B cell (primary cell): Measurements from ENCODE around the gene GSTM3. TPM values are rescaled to one million over a fixed set of nuclear protein-coding genes. Genes with fewer than 3 reads are reported as not detected.

Experiments used
- ATAC-seq: fragments of 200-7000 bp; cut with Tn5 transposase; one replicate; pipeline ENCODE4 v1.10.0; 2021; ENCODE audit warnings: low read depth, mild to moderate bottlenecking, moderate number of reproducible peaks, moderate library complexity
- CTCF ChIA-PET: fragments of 350-600 bp; sonication (Branson Sonifier 250); formaldehyde crosslinking; loops from one replicate; lab custom pipeline; 2021; ENCODE audit warnings: antibody characterized with exemption, inconsistent platforms; lab: Charles Lee
- POLR2A ChIA-PET: fragments of 350-600 bp; sonication (Branson Sonifier 250); formaldehyde crosslinking; loops from one replicate; lab custom pipeline; 2021; ENCODE audit warnings: antibody characterized with exemption; lab: Charles Lee
- DNase-seq: peaks from one replicate; pipeline ENCODE4 v3.0.0; 2013
- H2AFZ ChIP-seq: 2 replicates; pipeline ENCODE4 v1.6.1; 2012; ENCODE audit warnings: mild to moderate bottlenecking, low read depth, low read length; ENCODE audit not compliant: insufficient read depth, poor library complexity, severe bottlenecking
- H3K27ac ChIP-seq, 2 donors: 1 replicate in 1 of 2; 2 replicates in 1 of 2; pipeline ENCODE4 v1.5.1; 2012 to 2013; ENCODE audit warnings: low read length in 2 of 2, mild to moderate bottlenecking in 2 of 2, moderate library complexity in 1 of 2
- H3K27me3 ChIP-seq, 4 experiments: fragments of 200-600 bp in 1 of 4; sonication (generic) in 1 of 4; replicated peaks in 1 of 4; 1 replicate in 2 of 4; 2 replicates in 2 of 4; pipeline versions ENCODE4 v1.6.1 to v1.7.0; 2013 to 2016; ENCODE audit warnings: low read length in 3 of 4, mild to moderate bottlenecking in 2 of 4, mixed read lengths in 1 of 4, moderate library complexity in 1 of 4; ENCODE audit not compliant: insufficient read depth in 4 of 4, control insufficient read depth in 3 of 4; ENCODE audit errors: control extremely low read depth in 1 of 4
- H3K36me3 ChIP-seq, 2 experiments: replicated peaks in 1 of 2; 1 replicate in 1 of 2; 2 replicates in 1 of 2; pipeline versions ENCODE4 v1.6.1 to v1.7.1; 2013; ENCODE audit warnings: low read length in 1 of 2; ENCODE audit not compliant: insufficient read depth in 2 of 2, control insufficient read depth in 1 of 2; ENCODE audit errors: control extremely low read depth in 1 of 2, extremely low read depth in 1 of 2
- H3K4me1 ChIP-seq, 2 donors: fragments of 200-600 bp in 1 of 2; sonication (generic) in 1 of 2; 1 replicate in 1 of 2; 2 replicates in 1 of 2; pipeline versions ENCODE4 v1.5.1 to v1.6.1; 2013 to 2017; ENCODE audit warnings: low read length in 2 of 2; ENCODE audit not compliant: control insufficient read depth in 2 of 2, insufficient read depth in 2 of 2
- H3K4me2 ChIP-seq: replicated peaks from 2 replicates; pipeline ENCODE3; 2012; ENCODE audit warnings: mild to moderate bottlenecking, low read depth, low read length; ENCODE audit not compliant: poor library complexity, severe bottlenecking
- H3K4me3 ChIP-seq, 5 experiments: fragments of 200-600 bp in 1 of 5; sonication (generic) in 1 of 5; 1 replicate in 3 of 5; 2 replicates in 2 of 5; pipeline versions ENCODE4 v1.5.1 to v1.7.0; 2011 to 2016; ENCODE audit warnings: low read length in 4 of 5, mild to moderate bottlenecking in 4 of 5, low read depth in 2 of 5, control low read depth in 1 of 5, moderate library complexity in 1 of 5; ENCODE audit not compliant: insufficient read depth in 1 of 5; ENCODE audit errors: control extremely low read depth in 1 of 5, extremely low read depth in 1 of 5
- H3K79me2 ChIP-seq: fragments of 200-600 bp; sonication (generic); one replicate; pipeline ENCODE4 v1.6.0; 2016; ENCODE audit warnings: low read length; ENCODE audit not compliant: control insufficient read depth, insufficient read depth
- H3K9ac ChIP-seq: fragments of 200-600 bp; sonication (generic); 2 replicates; pipeline ENCODE4 v1.6.1; 2017; ENCODE audit warnings: mild to moderate bottlenecking, low read length, moderate library complexity
- H3K9me3 ChIP-seq, 3 donors: one replicate each; pipeline versions ENCODE4 v1.6.1 to v1.7.1; 2013; ENCODE audit warnings: low read length in 2 of 3; ENCODE audit not compliant: control insufficient read depth in 2 of 3, insufficient read depth in 1 of 3; ENCODE audit errors: control extremely low read depth in 1 of 3
- H4K20me1 ChIP-seq: 2 replicates; pipeline ENCODE4 v1.6.0; 2012; ENCODE audit warnings: mild to moderate bottlenecking, low read length; ENCODE audit not compliant: insufficient read depth, control insufficient read depth, poor library complexity, severe bottlenecking
- H3K27ac Mint-ChIP-seq: one replicate; pipeline ENCODE4 v1.8.0; 2021; ENCODE audit warnings: mixed read lengths
- H3K27me3 Mint-ChIP-seq: one replicate; pipeline ENCODE4 v1.8.0; 2021; ENCODE audit warnings: mixed read lengths
- H3K4me1 Mint-ChIP-seq: one replicate; pipeline ENCODE4 v1.8.0; 2021; ENCODE audit warnings: mixed read lengths
- H3K4me3 Mint-ChIP-seq: one replicate; pipeline ENCODE4 v1.8.0; 2021; ENCODE audit warnings: mixed read lengths
- H3K9me3 Mint-ChIP-seq: one replicate; pipeline ENCODE4 v1.8.0; 2022; ENCODE audit warnings: mixed read lengths; ENCODE audit not compliant: insufficient read depth
- EZH2 ChIP-seq: IDR thresholded peaks from 2 replicates; pipeline ENCODE4 v1.6.1; 2012; ENCODE audit warnings: borderline replicate concordance, low read depth, mild to moderate bottlenecking, moderate library complexity, low read length; ENCODE audit not compliant: insufficient read depth, poor library complexity, severe bottlenecking
- WGBS: methylation state at CpG from one replicate; pipeline ENCODE4 v1.1.5; 2013; ENCODE audit warnings: missing lambda C conversion rate; ENCODE audit not compliant: insufficient coverage; 5-methylcytosine and 5-hydroxymethylcytosine counted together
- intact Hi-C: fragments of 100-400 bp; cut with micrococcal nuclease; formaldehyde crosslinking; loops from one replicate; pipeline ENCODE4 v1.10.0; 2022
- polyA plus RNA-seq: library from polyadenylated mRNA; depleted of rRNA; stranded (reverse); fragments of >200 nt; gene quantifications from 2 replicates; pipeline ENCODE4 v1.2.3, GENCODE V29; 2012
- total RNA-seq, 2 donors: library from RNA; stranded (reverse); fragments of 120-200 nt in 1 of 2; gene quantifications; 1 replicate in 1 of 2; 2 replicates in 1 of 2; pipeline versions ENCODE4 v1.2.3 to v1.2.4, GENCODE V29; 2013 to 2022
- TF ChIP-seq, protein P1 (sequence below): fragments of 200-600 bp; IDR thresholded peaks from one replicate; pipeline ENCODE4 v1.8.0; 2022; ENCODE audit warnings: antibody characterized with exemption, mild to moderate bottlenecking

Gene GSTM3
- total and polyA plus RNA-seq, 2 donors (not counting 1 experiment from before 2014, with no cell fraction given), result 1.9 to 2.8 TPM

DNA sequence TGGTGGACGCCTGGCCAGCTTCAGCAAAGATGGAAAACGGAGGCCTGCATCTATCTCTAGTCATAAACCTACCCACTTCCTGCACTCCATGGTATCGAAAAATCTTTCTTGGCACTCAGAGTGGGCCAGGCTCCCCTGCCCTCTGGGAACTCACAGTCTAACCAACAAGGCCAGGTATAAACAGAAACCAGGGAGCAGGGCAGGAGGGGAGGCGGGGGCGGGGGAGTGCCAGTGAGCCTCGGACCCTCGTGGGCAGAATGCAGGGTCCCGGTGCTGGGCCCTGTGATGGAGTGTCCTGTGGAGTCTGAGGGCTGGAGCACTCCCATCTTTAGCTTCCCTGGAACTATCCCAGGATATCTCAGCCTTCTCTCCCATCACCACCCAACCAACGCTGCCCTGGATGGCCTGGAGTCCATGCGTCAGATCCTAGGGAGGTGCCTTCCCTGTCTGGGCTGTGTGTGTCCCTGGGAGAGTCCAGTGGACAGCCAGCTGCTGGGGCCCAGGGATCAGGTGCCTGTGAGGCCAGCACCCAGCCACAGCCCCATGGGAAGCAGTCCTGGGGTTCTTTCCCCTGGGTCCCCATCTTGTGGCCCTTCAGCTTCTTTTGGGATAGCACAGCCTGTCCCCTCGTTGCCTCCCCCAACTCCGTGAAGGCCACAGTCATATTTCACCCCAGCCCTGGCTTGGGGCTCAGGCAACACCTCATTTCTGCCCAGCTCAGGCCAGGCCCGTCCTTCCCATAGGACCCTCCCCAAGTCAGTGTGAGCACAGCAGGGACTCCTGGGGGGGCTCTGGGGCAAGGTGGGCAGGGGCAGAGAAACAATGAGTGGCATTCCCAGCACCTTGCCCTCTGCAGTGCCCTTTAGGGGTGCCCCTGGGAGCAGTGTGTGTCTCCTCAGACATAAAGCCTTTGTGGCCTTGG lies 24.0 kb upstream of the GSTM3 start:
- Mint-ChIP-seq H3K4me1 (no peaks in the 10 kb centered on the region), H3K27me3 (no peaks in the 10 kb centered on the region), H3K27ac (no peak overlapping the region), H3K4me3 (no peak overlapping the region), H3K9me3 (no peaks in the 10 kb centered on the region)
- ChIA-PET POLR2A (no interaction called here), CTCF (interaction anchor here (0.6 to 1.5 kb wide), 5 partner anchors 9 to 220 kb away, joined by 3 to 4 read pairs (median 3); partner anchors contain the start of gene AHCYL1)
- H3K36me3 ChIP-seq, result no peaks in the 10 kb centered on the region
- no peaks in the 10 kb centered on the region for H3K9me3 ChIP-seq
- DNase-seq (no peak), ATAC-seq (no peak)
- no peak overlapping the region for H3K27ac ChIP-seq
- H3K79me2 ChIP-seq, result no peaks in the 10 kb centered on the region
- no peaks in the 10 kb centered on the region for H4K20me1 ChIP-seq
- H3K9ac ChIP-seq, result no peak overlapping the region
- TF ChIP-seq, protein P1, sequence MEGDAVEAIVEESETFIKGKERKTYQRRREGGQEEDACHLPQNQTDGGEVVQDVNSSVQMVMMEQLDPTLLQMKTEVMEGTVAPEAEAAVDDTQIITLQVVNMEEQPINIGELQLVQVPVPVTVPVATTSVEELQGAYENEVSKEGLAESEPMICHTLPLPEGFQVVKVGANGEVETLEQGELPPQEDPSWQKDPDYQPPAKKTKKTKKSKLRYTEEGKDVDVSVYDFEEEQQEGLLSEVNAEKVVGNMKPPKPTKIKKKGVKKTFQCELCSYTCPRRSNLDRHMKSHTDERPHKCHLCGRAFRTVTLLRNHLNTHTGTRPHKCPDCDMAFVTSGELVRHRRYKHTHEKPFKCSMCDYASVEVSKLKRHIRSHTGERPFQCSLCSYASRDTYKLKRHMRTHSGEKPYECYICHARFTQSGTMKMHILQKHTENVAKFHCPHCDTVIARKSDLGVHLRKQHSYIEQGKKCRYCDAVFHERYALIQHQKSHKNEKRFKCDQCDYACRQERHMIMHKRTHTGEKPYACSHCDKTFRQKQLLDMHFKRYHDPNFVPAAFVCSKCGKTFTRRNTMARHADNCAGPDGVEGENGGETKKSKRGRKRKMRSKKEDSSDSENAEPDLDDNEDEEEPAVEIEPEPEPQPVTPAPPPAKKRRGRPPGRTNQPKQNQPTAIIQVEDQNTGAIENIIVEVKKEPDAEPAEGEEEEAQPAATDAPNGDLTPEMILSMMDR, result no peak
- no peak for TF ChIP-seq EZH2
- intact Hi-C loops, result no loop called here
- H2AFZ ChIP-seq, result no peak overlapping the region
- no peak overlapping the region for H3K4me2 ChIP-seq
- no peaks in the 10 kb centered on the region for H3K4me1 ChIP-seq
- WGBS, result 85% methylated on average over 8 of the region's 13 CpGs
- H3K27me3 ChIP-seq, result no peaks in the 10 kb centered on the region
- no peak overlapping the region for H3K4me3 ChIP-seq
